NB4 (cell line): ENCODE data around the gene FOXA2.

Experiments used
- DNase-seq: peaks from one replicate; pipeline ENCODE4 v3.0.0; 2010; ENCODE audit warnings: low read depth
- H3K4me3 ChIP-seq: one replicate; pipeline ENCODE4 v1.5.1; 2011; ENCODE audit warnings: mild to moderate bottlenecking, low read depth, low read length, moderate library complexity
- CTCF ChIP-seq: IDR thresholded peaks from one replicate; pipeline ENCODE4 v1.5.1; 2012; ENCODE audit warnings: low read depth, low read length
- MAX ChIP-seq: IDR thresholded peaks from 2 replicates; pipeline ENCODE4 v1.6.1; 2011; ENCODE audit warnings: low read depth, low read length
- MYC ChIP-seq: IDR thresholded peaks from 2 replicates; pipeline ENCODE4 v1.6.1; 2011; ENCODE audit warnings: low read depth, low read length
- POLR2A ChIP-seq: IDR thresholded peaks from 2 replicates; pipeline ENCODE4 v1.6.1; 2011; ENCODE audit warnings: mild to moderate bottlenecking; ENCODE audit not compliant: insufficient read length; ENCODE audit errors: extremely low read depth

FOXA2 gene

GRCh38 chr20:22582964-22583772 is 1.2 kb downstream of the FOXA2 start:
- no peak for TF ChIP-seq MAX
- no peak for TF ChIP-seq POLR2A
- no peak for TF ChIP-seq MYC
- TF ChIP-seq CTCF = no peak
- no peak overlapping the region for H3K4me3 ChIP-seq
- no peak for DNase-seq

GRCh38 chr20:22582386-22582963 is 1.9 kb downstream of the FOXA2 start:
- H3K4me3 ChIP-seq = no peak overlapping the region
- DNase-seq = no peak
- TF ChIP-seq CTCF = no peak
- TF ChIP-seq MYC = no peak
- TF ChIP-seq MAX = no peak
- no peak for TF ChIP-seq POLR2A

GRCh38 chr20:22581437-22582385 is 2.7 kb downstream of the FOXA2 start:
- DNase-seq = no peak
- H3K4me3 ChIP-seq = no peak overlapping the region

GRCh38 chr20:22579711-22580697 is 4.4 kb downstream of the FOXA2 start:
- no peak for DNase-seq
- no peak overlapping the region for H3K4me3 ChIP-seq
- TF ChIP-seq CTCF (no peak), MYC (no peak), MAX (no peak), POLR2A (no peak)

More at GRCh38 chr20:22581437-22582385, 2.7 kb downstream of the FOXA2 start:
- no peak for TF ChIP-seq POLR2A
- TF ChIP-seq CTCF = no peak
- TF ChIP-seq MYC = no peak
- no peak for TF ChIP-seq MAX

GRCh38 chr20:22579119-22579427 is 5.3 kb downstream of the FOXA2 start:
- no peak for DNase-seq
- H3K4me3 ChIP-seq = no peak overlapping the region
- TF ChIP-seq POLR2A = no peak
- no peak for TF ChIP-seq MYC
- TF ChIP-seq MAX = no peak
- TF ChIP-seq CTCF = no peak
